ENCODE results near the gene CARD10.

CARD10 gene

GRCh38 chr22:37558815-37559214, 39.6 kb upstream of the CARD10 start:
- Histone ChIP-seq H4K20me1 (ENCODE audit: insufficient read depth, low read length, poor library complexity, severe bottlenecking) (no peaks in the 10 kb centered on the region), H3K79me2 (ENCODE audit: insufficient read depth, low read length) (no peaks in the 10 kb centered on the region), H3K4me2 (ENCODE audit: low read depth, low read length, poor library complexity, severe bottlenecking) (no peak overlapping the region), H3K4me3 (ENCODE audit: low read length, poor library complexity, severe bottlenecking) (no peak overlapping the region), H3K27me3 (ENCODE audit: insufficient read depth, low read length, poor library complexity, severe bottlenecking) (peaks cover under 1% of the 10 kb centered on the region), H3K36me3 (ENCODE audit: insufficient read depth, low read length) (no peaks in the 10 kb centered on the region), H2AFZ (ENCODE audit: low read length) (no peak overlapping the region), H3F3A (ENCODE audit: low read depth) (no peaks in the 10 kb centered on the region), H3K9ac (ENCODE audit: low read depth, low read length, poor library complexity, severe bottlenecking) (no peak overlapping the region), H3K9me3 (ENCODE audit: insufficient read depth, low read depth, low read length) (no peaks in the 10 kb centered on the region), H3K4me1 (ENCODE audit: insufficient read depth, low read length, poor library complexity, severe bottlenecking) (no peaks in the 10 kb centered on the region), H3K9me2 (replicated peaks; ENCODE audit: low read depth, low read length) (no peaks in the 10 kb centered on the region)
- no peak for TF ChIP-seq CTCF (conservative IDR thresholded peaks at IDR 0.05; ENCODE audit: low read length)
- TF ChIP-seq EZH2phosphoT487 (IDR thresholded peaks at IDR 0.05; ENCODE audit: borderline replicate concordance) = no peak

GRCh38 chr22:37557321-37558001, 38.2 kb upstream of the CARD10 start:
- Histone ChIP-seq H3K4me3 (ENCODE audit: low read length, poor library complexity, severe bottlenecking) (no peak overlapping the region), H3K4me1 (ENCODE audit: insufficient read depth, low read length, poor library complexity, severe bottlenecking) (no peaks in the 10 kb centered on the region), H3K9me2 (replicated peaks; ENCODE audit: low read depth, low read length) (no peaks in the 10 kb centered on the region), H3K9ac (ENCODE audit: low read depth, low read length, poor library complexity, severe bottlenecking) (no peak overlapping the region), H2AFZ (ENCODE audit: low read length) (no peak overlapping the region), H3K27me3 (ENCODE audit: insufficient read depth, low read length, poor library complexity, severe bottlenecking) (no peaks in the 10 kb centered on the region), H3K9me3 (ENCODE audit: insufficient read depth, low read depth, low read length) (no peaks in the 10 kb centered on the region), H3F3A (ENCODE audit: low read depth) (no peaks in the 10 kb centered on the region), H3K36me3 (ENCODE audit: insufficient read depth, low read length) (no peaks in the 10 kb centered on the region), H3K79me2 (ENCODE audit: insufficient read depth, low read length) (no peaks in the 10 kb centered on the region), H4K20me1 (ENCODE audit: insufficient read depth, low read length, poor library complexity, severe bottlenecking) (no peaks in the 10 kb centered on the region), H3K4me2 (ENCODE audit: low read depth, low read length, poor library complexity, severe bottlenecking) (no peak overlapping the region)
- TF ChIP-seq CTCF (conservative IDR thresholded peaks at IDR 0.05; ENCODE audit: low read length) (no peak), EZH2phosphoT487 (IDR thresholded peaks at IDR 0.05; ENCODE audit: borderline replicate concordance) (no peak)

- no peaks in the 10 kb centered on the region for H3K36me3 ChIP-seq (ENCODE audit: insufficient read depth, low read length)
- no peaks in the 10 kb centered on the region for H3K79me2 ChIP-seq (ENCODE audit: insufficient read depth, low read length)
- H3K9me3 ChIP-seq (ENCODE audit: insufficient read depth, low read depth, low read length) = no peaks in the 10 kb centered on the region
- TF ChIP-seq CTCF (conservative IDR thresholded peaks at IDR 0.05; ENCODE audit: low read length) = no peak
- no peak for TF ChIP-seq EZH2phosphoT487 (IDR thresholded peaks at IDR 0.05; ENCODE audit: borderline replicate concordance)
- H3K27me3 ChIP-seq (ENCODE audit: insufficient read depth, low read length, poor library complexity, severe bottlenecking) = no peaks in the 10 kb centered on the region
- H3F3A ChIP-seq (ENCODE audit: low read depth) = no peaks in the 10 kb centered on the region
- H3K4me1 ChIP-seq (ENCODE audit: insufficient read depth, low read length, poor library complexity, severe bottlenecking) = no peaks in the 10 kb centered on the region
- no peak overlapping the region for H3K4me2 ChIP-seq (ENCODE audit: low read depth, low read length, poor library complexity, severe bottlenecking)
- no peak overlapping the region for H3K9ac ChIP-seq (ENCODE audit: low read depth, low read length, poor library complexity, severe bottlenecking)
- H2AFZ ChIP-seq (ENCODE audit: low read length) = no peak overlapping the region
- H3K4me3 ChIP-seq (ENCODE audit: low read length, poor library complexity, severe bottlenecking) = no peak overlapping the region
- no peaks in the 10 kb centered on the region for H4K20me1 ChIP-seq (ENCODE audit: insufficient read depth, low read length, poor library complexity, severe bottlenecking)
- H3K9me2 ChIP-seq (replicated peaks; ENCODE audit: low read depth, low read length) = no peaks in the 10 kb centered on the region
Observed at GRCh38 chr22:37556710-37557109, 37.5 kb upstream of the CARD10 start.

Data from Loucy (cell line).